Measurements from ENCODE around the gene VEGFC. TPM values are rescaled to one million over a fixed set of nuclear protein-coding genes. Genes with fewer than 3 reads are reported as not detected.

The VEGFC gene
- total RNA-seq, 4 donors from 2014 or later: 3.8 to 31.5 (median 14.6) TPM

DNA sequence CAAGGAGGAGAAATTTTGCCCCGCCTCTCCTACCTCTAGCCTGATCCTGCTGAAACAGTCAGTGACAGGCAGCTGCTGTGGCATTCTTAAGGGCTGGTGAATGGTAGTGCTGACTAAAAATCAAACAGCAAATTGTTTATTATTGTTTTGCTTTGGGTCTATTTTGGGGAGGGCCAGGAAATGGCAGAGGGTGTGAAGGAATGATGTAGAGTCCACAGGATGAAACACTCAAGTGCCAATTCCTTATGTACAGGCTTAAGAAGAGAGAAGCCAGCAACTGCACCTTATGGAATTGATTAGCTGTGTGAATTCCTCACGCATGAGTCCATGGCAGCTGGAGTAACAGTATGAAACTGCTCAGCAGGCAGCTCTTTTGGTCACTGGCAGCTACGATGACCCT is 39.7 kb downstream of the VEGFC start:
- Histone ChIP-seq H3K4me3 (no peak overlapping the region), H3K9me3 (no peaks in the 10 kb centered on the region), H3K27ac (no peak overlapping the region), H3K36me3 (no peaks in the 10 kb centered on the region), H3K27me3 (no peaks in the 10 kb centered on the region), H3K4me1 (no peaks in the 10 kb centered on the region)
- no peak for TF ChIP-seq POLR2A (IDR thresholded peaks at IDR 0.05)
- TF ChIP-seq, protein P1, sequence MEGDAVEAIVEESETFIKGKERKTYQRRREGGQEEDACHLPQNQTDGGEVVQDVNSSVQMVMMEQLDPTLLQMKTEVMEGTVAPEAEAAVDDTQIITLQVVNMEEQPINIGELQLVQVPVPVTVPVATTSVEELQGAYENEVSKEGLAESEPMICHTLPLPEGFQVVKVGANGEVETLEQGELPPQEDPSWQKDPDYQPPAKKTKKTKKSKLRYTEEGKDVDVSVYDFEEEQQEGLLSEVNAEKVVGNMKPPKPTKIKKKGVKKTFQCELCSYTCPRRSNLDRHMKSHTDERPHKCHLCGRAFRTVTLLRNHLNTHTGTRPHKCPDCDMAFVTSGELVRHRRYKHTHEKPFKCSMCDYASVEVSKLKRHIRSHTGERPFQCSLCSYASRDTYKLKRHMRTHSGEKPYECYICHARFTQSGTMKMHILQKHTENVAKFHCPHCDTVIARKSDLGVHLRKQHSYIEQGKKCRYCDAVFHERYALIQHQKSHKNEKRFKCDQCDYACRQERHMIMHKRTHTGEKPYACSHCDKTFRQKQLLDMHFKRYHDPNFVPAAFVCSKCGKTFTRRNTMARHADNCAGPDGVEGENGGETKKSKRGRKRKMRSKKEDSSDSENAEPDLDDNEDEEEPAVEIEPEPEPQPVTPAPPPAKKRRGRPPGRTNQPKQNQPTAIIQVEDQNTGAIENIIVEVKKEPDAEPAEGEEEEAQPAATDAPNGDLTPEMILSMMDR (IDR thresholded peaks at IDR 0.05): no peak
- DNase-seq: no peak
- intact Hi-C loops (cut with DNase I; ENCODE audit: low total_unique reads): no loop called here

DNA sequence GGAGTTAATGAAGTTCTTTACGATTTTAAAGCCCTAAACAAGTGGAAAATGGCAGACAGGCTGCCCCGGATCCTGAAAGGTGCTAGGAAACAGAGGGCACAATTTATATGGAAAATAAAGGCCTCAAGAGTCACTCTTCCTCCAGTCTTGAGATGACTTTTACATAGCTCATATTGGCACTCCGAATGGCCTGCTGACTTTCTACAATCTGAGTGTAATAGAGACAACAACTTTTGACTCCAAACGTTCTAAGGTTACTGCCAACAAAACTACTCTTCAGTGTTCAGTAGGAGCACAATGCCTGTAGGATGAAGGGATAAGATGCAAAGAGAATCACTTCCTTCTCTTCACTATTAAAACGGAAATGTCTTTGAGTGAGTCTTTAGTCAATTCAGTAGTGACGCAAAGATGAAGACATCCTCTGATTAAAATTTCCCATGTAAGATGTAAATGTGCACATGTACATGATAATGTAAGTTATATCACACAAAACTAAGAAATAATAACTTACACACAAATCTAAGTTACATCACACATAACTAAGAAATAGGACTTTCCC is 40.5 kb downstream of the VEGFC start:
- Histone ChIP-seq H3K27ac (no peak overlapping the region), H3K4me1 (no peaks in the 10 kb centered on the region), H3K36me3 (no peaks in the 10 kb centered on the region), H3K27me3 (no peaks in the 10 kb centered on the region), H3K4me3 (no peak overlapping the region), H3K9me3 (no peaks in the 10 kb centered on the region)
- TF ChIP-seq, protein P1 (IDR thresholded peaks at IDR 0.05): no peak
- no peak for TF ChIP-seq POLR2A (IDR thresholded peaks at IDR 0.05)
- no peak for DNase-seq
- intact Hi-C loops (cut with DNase I; ENCODE audit: low total_unique reads): no loop called here

- no peak for DNase-seq
- no peaks in the 10 kb centered on the region for H3K9me3 ChIP-seq
- no peaks in the 10 kb centered on the region for H3K4me1 ChIP-seq
- TF ChIP-seq POLR2A (IDR thresholded peaks at IDR 0.05): no peak
- TF ChIP-seq, protein P1 (IDR thresholded peaks at IDR 0.05): no peak
- H3K27ac ChIP-seq: no peak overlapping the region
- H3K36me3 ChIP-seq: no peaks in the 10 kb centered on the region
- H3K27me3 ChIP-seq: no peaks in the 10 kb centered on the region
- H3K4me3 ChIP-seq: no peak overlapping the region
- intact Hi-C loops (cut with DNase I; ENCODE audit: low total_unique reads): no loop called here
Observed at GRCh38 chr4:176751061-176751460, 41.7 kb downstream of the VEGFC start.

DNA sequence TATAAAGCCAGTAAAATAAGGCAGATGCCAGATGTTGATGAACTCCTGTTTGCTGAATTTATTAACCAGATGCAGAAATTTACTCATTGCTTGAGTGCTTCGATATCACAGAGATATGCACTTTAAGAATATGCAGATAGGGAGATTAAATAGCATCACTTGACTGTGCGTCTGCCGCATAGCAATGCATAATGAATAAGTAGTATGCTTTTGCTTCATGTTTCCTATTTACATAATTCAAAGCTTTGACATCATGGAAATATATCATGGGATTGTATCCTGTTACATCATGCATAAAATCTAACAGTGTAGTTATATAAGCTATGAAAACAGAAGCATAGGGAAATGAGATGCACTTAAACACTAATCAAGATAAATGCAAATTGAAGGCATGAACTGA is 45.9 kb downstream of the VEGFC start:
- Histone ChIP-seq H3K36me3 (no peaks in the 10 kb centered on the region), H3K27ac (no peak overlapping the region), H3K4me1 (no peaks in the 10 kb centered on the region), H3K27me3 (no peaks in the 10 kb centered on the region), H3K9me3 (no peaks in the 10 kb centered on the region), H3K4me3 (no peak overlapping the region)
- intact Hi-C loops (cut with DNase I; ENCODE audit: low total_unique reads): no loop called here
- TF ChIP-seq, protein P1 (IDR thresholded peaks at IDR 0.05): no peak
- TF ChIP-seq POLR2A (IDR thresholded peaks at IDR 0.05): no peak
- DNase-seq: no peak

DNA sequence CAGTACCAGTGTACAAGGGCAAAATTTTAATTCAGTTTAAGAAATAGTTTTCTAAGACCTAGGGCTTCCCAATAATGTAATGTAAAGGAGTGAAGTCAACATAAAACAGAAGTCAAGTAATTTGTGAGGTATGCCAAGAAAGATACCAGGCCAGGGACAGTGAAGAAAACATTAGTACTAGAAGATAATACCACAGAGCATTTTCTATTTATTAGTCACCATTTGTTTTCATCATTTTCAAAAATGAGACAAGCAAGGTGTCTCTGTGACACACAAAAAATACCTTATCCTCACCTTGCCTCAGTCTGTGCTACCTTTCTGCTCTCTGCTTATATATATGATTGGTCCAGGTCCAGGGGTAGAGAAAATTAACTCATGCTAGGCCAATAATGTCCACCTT is 46.8 kb downstream of the VEGFC start:
- TF ChIP-seq, protein P1 (IDR thresholded peaks at IDR 0.05): no peak
- TF ChIP-seq POLR2A (IDR thresholded peaks at IDR 0.05): no peak
- Histone ChIP-seq H3K27me3 (no peaks in the 10 kb centered on the region), H3K9me3 (no peaks in the 10 kb centered on the region), H3K27ac (no peak overlapping the region), H3K4me1 (no peaks in the 10 kb centered on the region), H3K36me3 (no peaks in the 10 kb centered on the region), H3K4me3 (no peak overlapping the region)
- intact Hi-C loops (cut with DNase I; ENCODE audit: low total_unique reads): no loop called here
- no peak for DNase-seq

Data from uterus (tissue), 4 donors.